WTC11 (cell line): ENCODE data around the gene ZNF414.

Experiments
- CREB1 ChIP-seq: sonication (generic); formaldehyde crosslinking; IDR thresholded peaks from 2 replicates; pipeline ENCODE4 v1.8.0; 2023; ENCODE audit warnings: mild to moderate bottlenecking, missing genetic modification reagents
- CTCF ChIP-seq: fragments of 200-600 bp; IDR thresholded peaks from 2 replicates; pipeline ENCODE4 v1.8.0; 2022; ENCODE audit warnings: antibody characterized with exemption
- EMX1 ChIP-seq: fragments of 250-450 bp; sonication (Bioruptor Pico); IDR thresholded peaks from 2 replicates; pipeline ENCODE4 v1.8.0; 2021; ENCODE audit warnings: mild to moderate bottlenecking
- ESRRA ChIP-seq: sonication (generic); formaldehyde crosslinking; IDR thresholded peaks from 2 replicates; pipeline ENCODE4 v1.8.1; 2022; ENCODE audit warnings: mild to moderate bottlenecking, missing genetic modification reagents, borderline replicate concordance
- FOXP1 ChIP-seq: sonication (generic); formaldehyde crosslinking; IDR thresholded peaks from 2 replicates; pipeline ENCODE4 v1.8.0; 2022; ENCODE audit warnings: missing genetic modification reagents, mild to moderate bottlenecking, moderate library complexity, borderline replicate concordance
- HMGXB4 ChIP-seq: sonication (generic); formaldehyde crosslinking; IDR thresholded peaks from 2 replicates; pipeline ENCODE4 v1.8.1; 2023; ENCODE audit warnings: mild to moderate bottlenecking, moderate library complexity, missing genetic modification reagents
- IRF1 ChIP-seq: sonication (generic); formaldehyde crosslinking; IDR thresholded peaks from 2 replicates; pipeline ENCODE4 v1.8.0; 2023; ENCODE audit warnings: missing genetic modification reagents
- SMAD3 ChIP-seq: sonication (generic); formaldehyde crosslinking; IDR thresholded peaks from 2 replicates; pipeline ENCODE4 v1.8.0; 2022; ENCODE audit warnings: missing genetic modification reagents, mild to moderate bottlenecking, borderline replicate concordance
- USF2 ChIP-seq: sonication (generic); formaldehyde crosslinking; IDR thresholded peaks from 2 replicates; pipeline ENCODE4 v1.8.1; 2023; ENCODE audit warnings: mild to moderate bottlenecking, missing genetic modification reagents, moderate library complexity
- ZNF396 ChIP-seq: fragments of 250-450 bp; sonication (Bioruptor Pico); IDR thresholded peaks from 2 replicates; pipeline ENCODE4 v1.8.0; 2021; ENCODE audit warnings: mild to moderate bottlenecking, moderate library complexity, borderline replicate concordance
- ZNF416 ChIP-seq: fragments of 250-450 bp; sonication (Bioruptor Pico); IDR thresholded peaks from 2 replicates; pipeline ENCODE4 v1.9.0; 2021; ENCODE audit warnings: mild to moderate bottlenecking, inconsistent platforms

- TF ChIP-seq CREB1 (no peak), HMGXB4 (CRISPR knock-in tag) (no peak), IRF1 (no peak), CTCF (no peak), ZNF416 (CRISPR knock-in tag) (no peak), EMX1 (no peak), ESRRA (CRISPR knock-in tag) (no peak), USF2 (CRISPR knock-in tag) (no peak), ZNF396 (CRISPR knock-in tag) (no peak), FOXP1 (CRISPR knock-in tag) (no peak), SMAD3 (CRISPR knock-in tag) (no peak)
Measured at GRCh38 chr19:8468124-8468523, 45.8 kb downstream of the ZNF414 start.
